Tibial nerve (tissue), 4 donors: ENCODE results near the gene CAMK2G.

Experiments used
- EP300 ChIP-seq, 2 donors: sonication (generic); formaldehyde crosslinking; IDR thresholded peaks; one replicate each; pipeline ENCODE4 v1.6.1; 2017; ENCODE audit warnings: antibody characterized with exemption in 2 of 2, mild to moderate bottlenecking in 1 of 2
- POLR2A ChIP-seq, 2 donors: fragments of 450-650 bp; IDR thresholded peaks; one replicate each; pipeline ENCODE4 v1.6.1; 2017; ENCODE audit warnings: antibody characterized with exemption in 2 of 2, mild to moderate bottlenecking in 2 of 2, moderate library complexity in 2 of 2
- TF ChIP-seq, protein P1 (sequence below), 5 experiments: fragments of 200-600 bp in 3 of 5; fragments of 450-650 bp in 2 of 5; sonication (generic) in 3 of 5; IDR thresholded peaks; one replicate each; pipeline ENCODE4 v1.5.1; 2016 to 2019; ENCODE audit warnings: antibody characterized with exemption in 5 of 5, mild to moderate bottlenecking in 3 of 5, moderate library complexity in 2 of 5

DNA sequence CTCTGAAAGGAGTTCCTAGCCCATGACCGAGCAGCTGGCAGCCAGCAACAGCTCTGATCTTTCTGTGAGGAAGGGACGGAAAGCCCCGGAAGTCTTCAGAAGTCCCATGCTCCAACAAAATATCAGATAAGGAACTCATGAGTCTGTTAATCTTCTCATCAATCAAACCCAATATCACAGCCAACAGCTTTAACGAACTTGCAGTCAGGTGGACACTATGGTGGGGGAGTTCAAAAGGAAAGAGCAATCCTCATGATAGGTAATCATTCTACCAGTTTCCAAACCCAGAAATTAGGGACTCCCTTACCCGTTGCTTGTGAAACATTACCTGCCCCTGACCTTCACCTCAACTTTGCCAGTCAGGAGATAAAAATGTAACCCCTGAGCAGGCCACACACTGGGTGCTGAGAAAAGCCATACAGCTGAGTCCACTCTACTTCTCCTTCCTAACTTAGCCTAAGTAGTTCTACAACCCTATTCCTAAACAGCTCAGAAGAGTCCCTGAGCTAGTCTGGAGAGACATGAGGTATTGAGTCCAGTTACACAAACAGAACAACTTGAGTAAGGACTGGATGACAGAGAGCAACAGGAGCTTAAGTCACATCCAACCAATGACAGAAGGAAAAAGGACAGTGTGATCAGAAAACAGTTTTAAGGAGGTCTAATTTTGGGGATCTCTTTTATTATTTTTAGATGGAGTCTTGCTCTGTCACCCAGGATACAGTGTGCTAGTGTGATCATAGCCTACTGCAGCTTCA is 65.1 kb downstream of the CAMK2G start:
- TF ChIP-seq, protein P1, sequence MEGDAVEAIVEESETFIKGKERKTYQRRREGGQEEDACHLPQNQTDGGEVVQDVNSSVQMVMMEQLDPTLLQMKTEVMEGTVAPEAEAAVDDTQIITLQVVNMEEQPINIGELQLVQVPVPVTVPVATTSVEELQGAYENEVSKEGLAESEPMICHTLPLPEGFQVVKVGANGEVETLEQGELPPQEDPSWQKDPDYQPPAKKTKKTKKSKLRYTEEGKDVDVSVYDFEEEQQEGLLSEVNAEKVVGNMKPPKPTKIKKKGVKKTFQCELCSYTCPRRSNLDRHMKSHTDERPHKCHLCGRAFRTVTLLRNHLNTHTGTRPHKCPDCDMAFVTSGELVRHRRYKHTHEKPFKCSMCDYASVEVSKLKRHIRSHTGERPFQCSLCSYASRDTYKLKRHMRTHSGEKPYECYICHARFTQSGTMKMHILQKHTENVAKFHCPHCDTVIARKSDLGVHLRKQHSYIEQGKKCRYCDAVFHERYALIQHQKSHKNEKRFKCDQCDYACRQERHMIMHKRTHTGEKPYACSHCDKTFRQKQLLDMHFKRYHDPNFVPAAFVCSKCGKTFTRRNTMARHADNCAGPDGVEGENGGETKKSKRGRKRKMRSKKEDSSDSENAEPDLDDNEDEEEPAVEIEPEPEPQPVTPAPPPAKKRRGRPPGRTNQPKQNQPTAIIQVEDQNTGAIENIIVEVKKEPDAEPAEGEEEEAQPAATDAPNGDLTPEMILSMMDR (IDR thresholded peaks at IDR 0.05) = no peak
- no peak for TF ChIP-seq EP300 (IDR thresholded peaks at IDR 0.05)
- no peak for TF ChIP-seq POLR2A (IDR thresholded peaks at IDR 0.05)
